PC-3 (cell line): ENCODE measurements around the gene SCLY.

Experiments used
- CTCF ChIP-seq: fragments of 300-600 bp; sonication (generic); conservative IDR thresholded peaks from 2 replicates; pipeline ENCODE4 v1.5.1; 2017; ENCODE audit warnings: antibody characterized with exemption, low read depth, mild to moderate bottlenecking, low read length
- EZH2 ChIP-seq: fragments of 300-600 bp; sonication (generic); IDR thresholded peaks from one replicate; pipeline ENCODE4 v1.6.1; 2017; ENCODE audit warnings: antibody characterized with exemption, mild to moderate bottlenecking, low read length; ENCODE audit not compliant: unreplicated experiment
- EZH2phosphoT487 ChIP-seq: fragments of 300-600 bp; sonication (generic); IDR thresholded peaks from 2 replicates; pipeline ENCODE4 v1.6.1; 2018; ENCODE audit warnings: mild to moderate bottlenecking, antibody characterized with exemption, low read length, borderline replicate concordance

DNA sequence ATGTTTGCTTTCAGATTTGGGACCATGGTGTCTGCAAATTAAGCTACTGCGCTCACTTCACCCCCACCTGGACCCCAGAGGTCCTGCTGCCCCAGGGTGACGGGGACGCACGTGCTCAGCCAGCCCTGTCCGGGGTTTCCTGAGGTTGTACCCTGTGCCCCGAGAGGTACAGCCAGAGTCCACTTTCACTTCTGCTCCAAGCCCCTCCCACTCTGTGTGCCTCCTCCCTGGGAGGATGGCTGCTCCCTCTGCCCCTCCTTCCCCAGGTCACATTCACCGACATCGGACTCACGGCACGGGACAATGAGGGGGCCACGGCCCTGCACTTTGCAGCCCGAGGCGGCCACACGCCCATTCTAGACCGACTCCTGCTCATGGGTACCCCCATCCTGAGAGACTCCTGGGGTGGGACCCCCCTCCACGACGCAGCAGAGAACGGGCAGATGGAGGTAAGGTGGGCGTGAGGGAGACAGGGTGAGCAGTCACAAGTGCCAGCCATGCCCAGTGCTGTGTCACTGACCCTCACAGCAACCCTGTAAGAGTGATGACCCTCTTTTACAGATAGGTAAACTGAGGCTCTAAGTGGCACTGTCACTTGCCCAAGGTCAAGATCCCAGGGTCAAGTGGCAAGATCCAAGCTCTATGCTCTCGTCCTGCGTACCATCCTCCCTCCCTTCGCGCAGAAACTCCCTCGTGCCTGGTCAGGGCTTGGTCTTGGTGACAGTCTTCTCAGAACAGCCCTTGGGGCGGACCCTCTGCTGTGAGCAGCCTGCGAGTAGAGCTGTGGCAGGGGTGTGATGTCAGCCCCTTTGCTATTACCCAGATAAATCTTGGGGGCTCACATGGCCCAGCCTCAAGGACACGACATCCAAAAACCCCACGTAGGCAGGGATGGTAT lies 47.0 kb downstream of the SCLY start:
- TF ChIP-seq EZH2 (no peak), CTCF (no peak; the same call in 1 of the 2 replicates), EZH2phosphoT487 (no peak)
